ENCODE measurements around the gene CRTAC1.

DNA sequence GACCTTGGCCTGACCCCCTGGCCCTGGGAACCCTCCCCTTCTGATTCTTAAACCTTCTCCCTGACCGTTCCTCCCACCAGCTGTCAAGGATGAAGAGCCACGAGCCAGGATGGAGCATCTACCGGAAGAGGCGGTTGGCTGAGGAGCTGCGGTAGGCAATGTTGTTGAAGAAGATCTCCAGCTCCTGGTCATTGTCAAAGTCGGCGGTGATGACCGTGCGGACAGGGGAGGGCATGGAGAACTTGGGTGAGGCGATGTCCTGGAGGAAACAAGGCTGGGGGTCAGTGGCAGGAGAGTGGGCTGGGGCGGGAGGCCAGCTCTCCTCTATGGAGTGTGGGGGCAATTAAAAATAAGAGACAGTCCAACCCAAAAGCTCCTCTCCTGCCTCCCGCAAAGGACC, 129.0 kb downstream of the CRTAC1 start:
- TF ChIP-seq, protein P1, sequence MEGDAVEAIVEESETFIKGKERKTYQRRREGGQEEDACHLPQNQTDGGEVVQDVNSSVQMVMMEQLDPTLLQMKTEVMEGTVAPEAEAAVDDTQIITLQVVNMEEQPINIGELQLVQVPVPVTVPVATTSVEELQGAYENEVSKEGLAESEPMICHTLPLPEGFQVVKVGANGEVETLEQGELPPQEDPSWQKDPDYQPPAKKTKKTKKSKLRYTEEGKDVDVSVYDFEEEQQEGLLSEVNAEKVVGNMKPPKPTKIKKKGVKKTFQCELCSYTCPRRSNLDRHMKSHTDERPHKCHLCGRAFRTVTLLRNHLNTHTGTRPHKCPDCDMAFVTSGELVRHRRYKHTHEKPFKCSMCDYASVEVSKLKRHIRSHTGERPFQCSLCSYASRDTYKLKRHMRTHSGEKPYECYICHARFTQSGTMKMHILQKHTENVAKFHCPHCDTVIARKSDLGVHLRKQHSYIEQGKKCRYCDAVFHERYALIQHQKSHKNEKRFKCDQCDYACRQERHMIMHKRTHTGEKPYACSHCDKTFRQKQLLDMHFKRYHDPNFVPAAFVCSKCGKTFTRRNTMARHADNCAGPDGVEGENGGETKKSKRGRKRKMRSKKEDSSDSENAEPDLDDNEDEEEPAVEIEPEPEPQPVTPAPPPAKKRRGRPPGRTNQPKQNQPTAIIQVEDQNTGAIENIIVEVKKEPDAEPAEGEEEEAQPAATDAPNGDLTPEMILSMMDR (IDR thresholded peaks at IDR 0.05; ENCODE audit: insufficient read depth, low read length) = no peak
- TF ChIP-seq GABPA (IDR thresholded peaks at IDR 0.05; ENCODE audit: low read depth) (no peak), POLR2AphosphoS5 (IDR thresholded peaks at IDR 0.05; ENCODE audit: low read depth) (no peak)
- TF ChIP-seq, protein P2, sequence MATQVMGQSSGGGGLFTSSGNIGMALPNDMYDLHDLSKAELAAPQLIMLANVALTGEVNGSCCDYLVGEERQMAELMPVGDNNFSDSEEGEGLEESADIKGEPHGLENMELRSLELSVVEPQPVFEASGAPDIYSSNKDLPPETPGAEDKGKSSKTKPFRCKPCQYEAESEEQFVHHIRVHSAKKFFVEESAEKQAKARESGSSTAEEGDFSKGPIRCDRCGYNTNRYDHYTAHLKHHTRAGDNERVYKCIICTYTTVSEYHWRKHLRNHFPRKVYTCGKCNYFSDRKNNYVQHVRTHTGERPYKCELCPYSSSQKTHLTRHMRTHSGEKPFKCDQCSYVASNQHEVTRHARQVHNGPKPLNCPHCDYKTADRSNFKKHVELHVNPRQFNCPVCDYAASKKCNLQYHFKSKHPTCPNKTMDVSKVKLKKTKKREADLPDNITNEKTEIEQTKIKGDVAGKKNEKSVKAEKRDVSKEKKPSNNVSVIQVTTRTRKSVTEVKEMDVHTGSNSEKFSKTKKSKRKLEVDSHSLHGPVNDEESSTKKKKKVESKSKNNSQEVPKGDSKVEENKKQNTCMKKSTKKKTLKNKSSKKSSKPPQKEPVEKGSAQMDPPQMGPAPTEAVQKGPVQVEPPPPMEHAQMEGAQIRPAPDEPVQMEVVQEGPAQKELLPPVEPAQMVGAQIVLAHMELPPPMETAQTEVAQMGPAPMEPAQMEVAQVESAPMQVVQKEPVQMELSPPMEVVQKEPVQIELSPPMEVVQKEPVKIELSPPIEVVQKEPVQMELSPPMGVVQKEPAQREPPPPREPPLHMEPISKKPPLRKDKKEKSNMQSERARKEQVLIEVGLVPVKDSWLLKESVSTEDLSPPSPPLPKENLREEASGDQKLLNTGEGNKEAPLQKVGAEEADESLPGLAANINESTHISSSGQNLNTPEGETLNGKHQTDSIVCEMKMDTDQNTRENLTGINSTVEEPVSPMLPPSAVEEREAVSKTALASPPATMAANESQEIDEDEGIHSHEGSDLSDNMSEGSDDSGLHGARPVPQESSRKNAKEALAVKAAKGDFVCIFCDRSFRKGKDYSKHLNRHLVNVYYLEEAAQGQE (IDR thresholded peaks at IDR 0.05; ENCODE audit: insufficient replicate concordance, low read depth) = no peak

Measured in HL-60 (cell line).